ENCODE data around the gene TMEM119. TPM values are rescaled to one million over a fixed set of nuclear protein-coding genes. Genes with fewer than 3 reads are reported as not detected.
A peak's percentile ranks its signal among the peaks of the same experiment; 100 is the strongest.

TMEM119 gene
- total RNA-seq, 1 donor from 2014 or later, result 1.3 TPM

DNA sequence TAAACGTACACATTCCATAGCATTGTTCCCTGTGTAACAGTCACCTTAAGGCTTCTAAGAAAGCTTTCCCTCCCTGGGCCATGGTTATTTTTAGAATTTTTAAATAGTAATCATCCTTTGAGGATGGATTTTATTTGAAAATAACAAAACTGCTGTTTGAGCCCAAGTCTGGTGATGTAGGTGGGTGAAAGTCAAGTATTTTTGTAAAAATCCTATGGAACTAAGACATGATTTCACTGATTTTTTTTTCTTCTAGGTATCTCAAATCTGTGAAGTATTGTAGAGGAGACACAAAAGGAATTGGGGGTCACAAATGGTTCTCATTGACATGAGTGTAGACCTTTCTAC lies 34.1 kb downstream of the TMEM119 start:
- Histone ChIP-seq H3K9me3 (replicated peaks) (no peaks in the 10 kb centered on the region), H3K27ac (replicated peaks) (peak overlapping the region; percentile 90), H3K36me3 (peaks cover 49% of the 10 kb centered on the region), H3K4me3 (peak overlapping the region; percentile 89), H3K4me1 (peaks cover 93% of the 10 kb centered on the region), H3K27me3 (ENCODE audit: low read depth) (no peaks in the 10 kb centered on the region)
- TF ChIP-seq, protein P1, sequence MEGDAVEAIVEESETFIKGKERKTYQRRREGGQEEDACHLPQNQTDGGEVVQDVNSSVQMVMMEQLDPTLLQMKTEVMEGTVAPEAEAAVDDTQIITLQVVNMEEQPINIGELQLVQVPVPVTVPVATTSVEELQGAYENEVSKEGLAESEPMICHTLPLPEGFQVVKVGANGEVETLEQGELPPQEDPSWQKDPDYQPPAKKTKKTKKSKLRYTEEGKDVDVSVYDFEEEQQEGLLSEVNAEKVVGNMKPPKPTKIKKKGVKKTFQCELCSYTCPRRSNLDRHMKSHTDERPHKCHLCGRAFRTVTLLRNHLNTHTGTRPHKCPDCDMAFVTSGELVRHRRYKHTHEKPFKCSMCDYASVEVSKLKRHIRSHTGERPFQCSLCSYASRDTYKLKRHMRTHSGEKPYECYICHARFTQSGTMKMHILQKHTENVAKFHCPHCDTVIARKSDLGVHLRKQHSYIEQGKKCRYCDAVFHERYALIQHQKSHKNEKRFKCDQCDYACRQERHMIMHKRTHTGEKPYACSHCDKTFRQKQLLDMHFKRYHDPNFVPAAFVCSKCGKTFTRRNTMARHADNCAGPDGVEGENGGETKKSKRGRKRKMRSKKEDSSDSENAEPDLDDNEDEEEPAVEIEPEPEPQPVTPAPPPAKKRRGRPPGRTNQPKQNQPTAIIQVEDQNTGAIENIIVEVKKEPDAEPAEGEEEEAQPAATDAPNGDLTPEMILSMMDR (IDR thresholded peaks at IDR 0.05; ENCODE audit: borderline replicate concordance), result no peak
- no peak for DNase-seq
- intact Hi-C loops (cut with micrococcal nuclease), result no loop called here

DNA sequence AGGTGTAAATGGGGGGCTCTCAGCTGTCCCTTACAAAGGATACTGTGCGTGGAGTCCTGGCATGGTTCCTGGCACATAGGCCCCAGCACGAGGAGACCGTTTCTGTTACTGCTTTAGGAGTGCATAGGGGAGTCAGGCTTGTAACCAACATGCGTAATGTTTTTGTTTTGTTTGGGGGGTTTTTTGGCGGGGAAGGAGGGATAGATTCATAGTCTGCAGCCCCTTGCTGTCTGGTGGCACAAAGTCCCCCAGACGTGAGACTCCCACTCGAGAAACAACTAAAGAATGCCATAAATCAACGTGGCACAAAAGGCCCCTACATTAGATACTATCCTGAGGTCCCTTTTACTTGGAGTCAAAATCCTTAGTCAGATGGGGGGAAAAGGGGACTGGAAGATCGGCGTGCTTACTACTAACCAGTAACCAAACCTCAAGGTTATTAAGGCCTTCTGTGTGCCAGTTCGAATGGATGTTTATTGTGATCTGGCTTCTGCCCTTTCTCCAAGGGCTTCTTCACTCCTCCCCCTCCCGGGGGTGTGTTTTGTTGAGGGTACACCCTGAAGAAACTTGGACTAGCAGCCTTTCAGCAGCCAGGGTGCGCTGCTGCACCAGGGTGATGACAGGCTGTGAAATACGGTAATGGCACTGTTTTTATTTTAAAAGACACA lies 34.6 kb downstream of the TMEM119 start:
- TF ChIP-seq, protein P1 (IDR thresholded peaks at IDR 0.05; ENCODE audit: borderline replicate concordance), result peak; percentile 90
- H3K27me3 ChIP-seq (ENCODE audit: low read depth), result no peaks in the 10 kb centered on the region
- intact Hi-C loops (cut with micrococcal nuclease), result no loop called here
- H3K4me1 ChIP-seq, result peaks cover 93% of the 10 kb centered on the region
- H3K27ac ChIP-seq (replicated peaks), result peak overlapping the region; percentile 90
- DNase-seq, result peak; percentile 82
- H3K9me3 ChIP-seq (replicated peaks), result no peaks in the 10 kb centered on the region
- peak overlapping the region; percentile 89 for H3K4me3 ChIP-seq
- H3K36me3 ChIP-seq, result peaks cover 44% of the 10 kb centered on the region

DNA sequence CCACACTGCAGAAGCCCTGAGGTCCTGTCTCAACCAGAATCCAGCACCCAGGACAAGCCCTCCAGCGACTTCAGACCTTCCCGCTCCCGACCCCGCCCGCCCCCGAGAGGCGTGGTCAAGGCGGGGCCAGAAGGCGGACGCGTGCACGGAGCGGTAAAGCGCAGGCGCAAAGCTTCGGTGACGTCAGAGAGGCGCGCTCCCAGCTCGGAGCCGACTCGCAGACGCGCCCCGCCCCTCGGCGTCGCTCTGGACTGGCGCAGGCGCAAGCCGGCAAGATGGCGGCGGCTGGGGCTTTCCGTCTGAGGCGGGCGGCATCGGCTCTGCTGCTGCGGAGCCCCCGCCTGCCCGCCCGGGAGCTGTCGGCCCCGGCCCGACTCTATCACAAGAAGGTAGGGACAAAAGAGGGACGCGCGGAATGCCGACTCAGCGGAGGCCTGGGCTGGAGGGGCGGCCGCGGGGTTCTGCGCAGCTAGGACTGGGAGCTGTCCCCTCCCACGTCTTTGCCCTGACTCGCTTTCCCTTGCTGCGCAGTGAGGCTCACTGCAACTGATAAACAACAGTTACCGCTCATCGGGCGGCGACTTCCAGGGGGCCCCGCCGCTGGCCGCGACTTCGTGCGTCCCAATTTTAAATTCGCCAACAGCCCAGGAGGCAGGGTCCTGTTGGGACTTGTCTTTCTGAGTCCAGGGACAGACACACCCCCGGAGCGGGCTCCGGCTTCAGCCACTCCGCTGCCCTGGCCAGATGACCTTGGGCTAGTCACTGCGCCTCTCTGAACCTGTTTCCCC lies 35.3 kb downstream of the TMEM119 start, which contains the start of gene ISCU:
Gene ISCU, plus strand, starts transcription at position 249 of the 788 bp plus-strand sequence. Its CDS starts 27 bp downstream, at position 276.
- H3K4me1 ChIP-seq, result peaks cover 93% of the 10 kb centered on the region
- peak within 1 kb of the TSS; percentile 90 for H3K27ac ChIP-seq (replicated peaks)
- no peaks in the 10 kb centered on the region for H3K9me3 ChIP-seq (replicated peaks)
- peak within 1 kb of the TSS; percentile 89 for H3K4me3 ChIP-seq
- peaks cover 36% of the 10 kb centered on the region for H3K36me3 ChIP-seq
- intact Hi-C loops (cut with micrococcal nuclease), result no loop called here
- DNase-seq, result peak; percentile 97
- TF ChIP-seq, protein P1 (IDR thresholded peaks at IDR 0.05; ENCODE audit: borderline replicate concordance), result no peak
- no peaks in the 10 kb centered on the region for H3K27me3 ChIP-seq (ENCODE audit: low read depth)

DNA sequence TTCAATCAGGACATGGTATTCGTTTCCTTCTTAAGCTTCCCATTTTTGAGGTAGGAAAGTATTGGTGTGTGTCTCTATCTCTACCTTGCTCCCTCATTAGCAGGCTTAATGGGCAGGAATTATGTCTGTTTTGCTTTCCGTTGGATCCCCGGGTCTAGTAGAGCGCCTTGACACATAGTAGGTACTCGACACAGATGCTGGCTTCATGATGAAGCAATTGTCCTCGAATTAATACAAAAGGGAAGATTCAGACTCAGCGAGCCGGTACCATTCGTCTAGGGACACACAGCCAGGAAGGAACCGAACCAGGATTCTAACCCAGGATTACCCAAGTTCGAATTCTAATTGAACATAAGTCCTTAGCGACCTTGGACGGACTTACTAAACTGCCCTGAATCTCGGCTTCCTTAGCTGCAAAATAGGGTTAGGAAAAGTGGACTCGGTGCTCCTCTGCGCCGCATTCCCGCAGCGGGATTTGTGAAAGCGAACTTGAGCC lies 36.0 kb downstream of the TMEM119 start:
- no peaks in the 10 kb centered on the region for H3K27me3 ChIP-seq (ENCODE audit: low read depth)
- DNase-seq, result no peak
- intact Hi-C loops (cut with micrococcal nuclease), result no loop called here
- peak overlapping the region; percentile 89 for H3K4me3 ChIP-seq
- peak overlapping the region; percentile 90 for H3K27ac ChIP-seq (replicated peaks)
- H3K36me3 ChIP-seq, result peaks cover 31% of the 10 kb centered on the region
- TF ChIP-seq, protein P1 (IDR thresholded peaks at IDR 0.05; ENCODE audit: borderline replicate concordance), result no peak
- peaks cover 93% of the 10 kb centered on the region for H3K4me1 ChIP-seq
- no peaks in the 10 kb centered on the region for H3K9me3 ChIP-seq (replicated peaks)

DNA sequence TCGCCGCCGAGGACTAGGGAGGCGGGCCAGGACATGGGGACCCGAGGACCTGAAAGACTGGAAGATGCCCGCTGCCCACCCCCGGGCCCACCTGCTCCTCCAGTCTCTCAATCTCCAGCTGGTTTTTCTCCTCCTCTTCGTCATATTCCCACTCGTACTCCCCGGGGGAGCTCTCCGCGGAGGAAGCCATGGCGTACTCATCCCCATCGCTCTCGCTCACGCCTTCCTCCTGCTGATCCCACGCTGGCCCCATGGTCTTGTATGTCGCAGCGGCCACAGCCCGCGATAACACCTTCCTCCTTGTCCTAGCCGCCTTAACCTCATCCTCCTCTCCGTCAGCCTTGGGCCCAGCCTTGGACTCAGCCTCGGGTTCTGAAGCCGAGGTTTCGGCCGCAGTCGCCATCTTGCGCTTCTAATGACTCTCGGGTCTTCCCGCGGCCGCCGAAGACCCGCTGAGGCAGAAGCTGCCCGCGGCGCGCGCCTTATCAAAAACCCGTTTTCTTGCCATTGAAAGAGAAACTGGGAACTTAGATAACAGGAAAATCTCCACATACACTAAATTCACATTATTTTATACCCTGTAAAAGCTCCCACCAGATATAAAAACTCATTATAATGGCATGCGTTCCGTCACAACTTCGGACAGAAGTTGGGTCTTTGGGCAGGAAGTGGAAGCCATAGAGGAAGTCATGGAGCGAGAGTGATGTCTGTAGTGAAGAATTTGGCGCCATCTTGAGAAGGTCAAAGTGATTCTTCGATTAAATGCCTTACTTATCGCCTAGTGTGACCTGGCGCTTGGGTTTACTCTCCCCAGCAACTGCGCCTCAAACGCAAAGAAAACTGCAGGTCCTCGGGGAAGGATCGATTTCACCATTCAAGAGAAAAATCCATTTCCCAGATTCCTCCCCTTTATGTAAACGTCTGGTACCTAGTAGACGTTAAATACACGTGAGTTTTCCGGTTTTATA lies 36.8 kb downstream of the TMEM119 start, which contains the start of gene SART3:
Gene SART3, minus strand, starts transcription at position 422 of the 968 bp plus-strand sequence. Its CDS starts 19 bp downstream, at position 403.
- no peaks in the 10 kb centered on the region for H3K27me3 ChIP-seq (ENCODE audit: low read depth)

More for the DNA sequence above, 36.8 kb downstream of the TMEM119 start, which contains the start of gene SART3:
- peak within 1 kb of the TSS; percentile 89 for H3K4me3 ChIP-seq
- no peaks in the 10 kb centered on the region for H3K9me3 ChIP-seq (replicated peaks)
- DNase-seq, result peak; percentile 82
- H3K4me1 ChIP-seq, result peaks cover 93% of the 10 kb centered on the region
- intact Hi-C loops (cut with micrococcal nuclease), result no loop called here
- TF ChIP-seq, protein P1 (IDR thresholded peaks at IDR 0.05; ENCODE audit: borderline replicate concordance), result no peak
- H3K27ac ChIP-seq (replicated peaks), result peak within 1 kb of the TSS; percentile 90
- H3K36me3 ChIP-seq, result peaks cover 24% of the 10 kb centered on the region
